DOHH2 (cell line): ENCODE measurements around the gene CNTN1.

Source experiments
- H3F3A ChIP-seq: fragments of 200-600 bp; sonication (generic), shearing (Covaris generic); 2 replicates; pipeline ENCODE4 v1.6.0; 2016; ENCODE audit warnings: antibody characterized with exemption, mild to moderate bottlenecking; ENCODE audit not compliant: control insufficient read depth, insufficient read depth
- H3K27ac ChIP-seq: fragments of 200-600 bp; sonication (generic); 2 replicates; pipeline ENCODE4 v1.5.1; 2014; ENCODE audit warnings: low read depth, mild to moderate bottlenecking, low read length, moderate library complexity
- H3K27me3 ChIP-seq: fragments of 200-600 bp; sonication (generic); 2 replicates; pipeline ENCODE4 v1.6.1; 2014; ENCODE audit warnings: mild to moderate bottlenecking, low read length, mixed read lengths; ENCODE audit not compliant: control insufficient read depth
- H3K36me3 ChIP-seq: fragments of 200-600 bp; sonication (generic); 2 replicates; pipeline ENCODE4 v1.6.1; 2014; ENCODE audit warnings: mild to moderate bottlenecking, low read length, moderate library complexity, mixed read lengths; ENCODE audit not compliant: control insufficient read depth
- H3K4me1 ChIP-seq: fragments of 200-600 bp; sonication (generic); 2 replicates; pipeline ENCODE4 v1.6.1; 2014; ENCODE audit warnings: mild to moderate bottlenecking, low read length, mixed read lengths; ENCODE audit not compliant: control insufficient read depth
- H3K4me2 ChIP-seq: fragments of 200-600 bp; sonication (generic); 2 replicates; pipeline ENCODE4 v1.6.0; 2014; ENCODE audit warnings: mild to moderate bottlenecking, low read length, moderate library complexity
- H3K4me3 ChIP-seq: fragments of 200-600 bp; sonication (generic); 2 replicates; pipeline ENCODE4 v1.5.1; 2014; ENCODE audit warnings: mild to moderate bottlenecking, low read length, mixed read lengths
- H3K79me2 ChIP-seq: fragments of 200-600 bp; sonication (generic); 2 replicates; pipeline ENCODE4 v1.6.1; 2014; ENCODE audit warnings: mild to moderate bottlenecking, low read length, mixed read lengths; ENCODE audit not compliant: control insufficient read depth
- H3K9me2 ChIP-seq: fragments of 200-600 bp; sonication (generic); replicated peaks from 2 replicates; pipeline ENCODE4 v1.6.1; 2014; ENCODE audit warnings: mild to moderate bottlenecking, low read length, mixed read lengths; ENCODE audit not compliant: control insufficient read depth
- H3K9me3 ChIP-seq: fragments of 200-600 bp; sonication (generic); 2 replicates; pipeline ENCODE4 v1.6.1; 2014; ENCODE audit warnings: antibody characterized with exemption, low read length, mixed read lengths; ENCODE audit not compliant: control insufficient read depth, insufficient read depth
- H4K20me1 ChIP-seq: fragments of 200-600 bp; sonication (generic); 2 replicates; pipeline ENCODE4 v1.6.0; 2014; ENCODE audit warnings: low read depth, mild to moderate bottlenecking, antibody characterized with exemption, low read length, moderate library complexity; ENCODE audit not compliant: control insufficient read depth, insufficient read depth
- CTCF ChIP-seq: fragments of 200-600 bp; sonication (generic); IDR thresholded peaks from one replicate; pipeline ENCODE4 v1.5.1; 2014; ENCODE audit warnings: antibody characterized with exemption, mild to moderate bottlenecking, low read depth, low read length; ENCODE audit not compliant: poor library complexity, severe bottlenecking
- EZH2phosphoT487 ChIP-seq: fragments of 200-600 bp; sonication (generic); IDR thresholded peaks from 2 replicates; pipeline ENCODE4 v1.6.1; 2017; ENCODE audit warnings: borderline replicate concordance, mild to moderate bottlenecking, antibody characterized with exemption, low read length, moderate library complexity, mixed read lengths

Gene CNTN1

GRCh38 chr12:40668099-40668529, 24.1 kb upstream of the CNTN1 start:
- Histone ChIP-seq H3K9me2 (no peaks in the 10 kb centered on the region), H3K79me2 (no peaks in the 10 kb centered on the region), H3K4me1 (no peaks in the 10 kb centered on the region), H3K27ac (no peak overlapping the region), H3K36me3 (no peaks in the 10 kb centered on the region), H3K9me3 (no peaks in the 10 kb centered on the region), H3K27me3 (no peaks in the 10 kb centered on the region), H4K20me1 (no peaks in the 10 kb centered on the region), H3F3A (no peaks in the 10 kb centered on the region), H3K4me3 (no peak overlapping the region), H3K4me2 (no peak overlapping the region)
- no peak for TF ChIP-seq EZH2phosphoT487

- Histone ChIP-seq H3K9me2 (no peaks in the 10 kb centered on the region), H3K9me3 (no peaks in the 10 kb centered on the region), H4K20me1 (no peaks in the 10 kb centered on the region)
These were observed 19.4 kb upstream of the CNTN1 start for GRCh38 chr12:40672741-40673271.

GRCh38 chr12:40681148-40681547, 11.1 kb upstream of the CNTN1 start:
- Histone ChIP-seq H3K4me1 (no peaks in the 10 kb centered on the region), H3K4me2 (no peak overlapping the region), H3K4me3 (no peak overlapping the region), H3F3A (no peaks in the 10 kb centered on the region), H3K36me3 (no peaks in the 10 kb centered on the region), H3K9me3 (no peaks in the 10 kb centered on the region), H3K27ac (no peak overlapping the region), H4K20me1 (no peaks in the 10 kb centered on the region), H3K9me2 (no peaks in the 10 kb centered on the region), H3K27me3 (no peaks in the 10 kb centered on the region), H3K79me2 (no peaks in the 10 kb centered on the region)
- no peak for TF ChIP-seq EZH2phosphoT487
- TF ChIP-seq CTCF, result no peak

More at GRCh38 chr12:40672741-40673271, 19.4 kb upstream of the CNTN1 start:
- Histone ChIP-seq H3K36me3 (no peaks in the 10 kb centered on the region), H3K4me2 (no peak overlapping the region), H3F3A (no peaks in the 10 kb centered on the region), H3K27ac (no peak overlapping the region), H3K4me1 (no peaks in the 10 kb centered on the region), H3K79me2 (no peaks in the 10 kb centered on the region), H3K4me3 (no peak overlapping the region), H3K27me3 (no peaks in the 10 kb centered on the region)
- TF ChIP-seq EZH2phosphoT487 (no peak), CTCF (no peak)

GRCh38 chr12:40684986-40685385, 7.3 kb upstream of the CNTN1 start:
- H3K9me2 ChIP-seq, result no peaks in the 10 kb centered on the region
- no peaks in the 10 kb centered on the region for H3K36me3 ChIP-seq
- H3K79me2 ChIP-seq, result no peaks in the 10 kb centered on the region
- no peaks in the 10 kb centered on the region for H3K4me1 ChIP-seq
- no peak overlapping the region for H3K4me2 ChIP-seq
- H3F3A ChIP-seq, result no peaks in the 10 kb centered on the region
- H3K27me3 ChIP-seq, result no peaks in the 10 kb centered on the region
- no peak for TF ChIP-seq CTCF
- no peak for TF ChIP-seq EZH2phosphoT487
- no peak overlapping the region for H3K27ac ChIP-seq
- no peaks in the 10 kb centered on the region for H4K20me1 ChIP-seq
- H3K9me3 ChIP-seq, result no peaks in the 10 kb centered on the region
- no peak overlapping the region for H3K4me3 ChIP-seq
